Cardiac ventricle fibroblast (primary cell): ENCODE data around the gene PGS1. TPM values are rescaled to one million over a fixed set of nuclear protein-coding genes. Genes with fewer than 3 reads are reported as not detected.

Source experiments
- total RNA-seq: library from RNA; depleted of rRNA; stranded (reverse); fragments of >200 nt; gene quantifications from 2 replicates; pipeline ENCODE4 v1.2.3, GENCODE V29; 2015

PGS1 gene, protein sequence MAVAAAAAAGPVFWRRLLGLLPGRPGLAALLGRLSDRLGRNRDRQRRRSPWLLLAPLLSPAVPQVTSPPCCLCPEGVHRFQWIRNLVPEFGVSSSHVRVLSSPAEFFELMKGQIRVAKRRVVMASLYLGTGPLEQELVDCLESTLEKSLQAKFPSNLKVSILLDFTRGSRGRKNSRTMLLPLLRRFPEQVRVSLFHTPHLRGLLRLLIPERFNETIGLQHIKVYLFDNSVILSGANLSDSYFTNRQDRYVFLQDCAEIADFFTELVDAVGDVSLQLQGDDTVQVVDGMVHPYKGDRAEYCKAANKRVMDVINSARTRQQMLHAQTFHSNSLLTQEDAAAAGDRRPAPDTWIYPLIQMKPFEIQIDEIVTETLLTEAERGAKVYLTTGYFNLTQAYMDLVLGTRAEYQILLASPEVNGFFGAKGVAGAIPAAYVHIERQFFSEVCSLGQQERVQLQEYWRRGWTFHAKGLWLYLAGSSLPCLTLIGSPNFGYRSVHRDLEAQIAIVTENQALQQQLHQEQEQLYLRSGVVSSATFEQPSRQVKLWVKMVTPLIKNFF
- total RNA-seq: 15.8 and 23.6 TPM in 2 replicates

GRCh38 chr17:78378225-78379130, at the start of gene PGS1:
TSS of gene PGS1 (plus strand) at chr17:78378649. CDS start at chr17:78378666, 17 bp downstream.

DNA sequence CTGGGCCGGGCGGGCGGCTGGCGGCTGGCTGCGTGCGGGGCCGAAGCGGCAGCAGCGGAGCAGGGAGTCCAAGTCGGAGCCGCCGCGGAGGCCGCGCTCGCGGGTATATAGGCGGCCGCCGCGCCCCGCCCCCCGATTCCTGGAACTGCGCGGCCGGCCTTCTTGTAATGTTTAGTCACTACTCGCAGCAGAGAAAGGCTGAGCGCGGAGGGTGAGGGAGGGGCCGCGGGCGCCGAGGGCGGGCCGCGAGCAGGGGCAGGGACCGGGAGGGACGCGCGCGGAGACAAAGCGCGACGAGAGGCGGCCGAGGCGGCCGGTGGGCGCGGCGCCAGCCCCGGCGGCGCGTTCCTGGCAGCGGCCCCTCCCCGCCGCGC, 18.5 kb upstream of the PGS1 start, which contains the start of gene SOCS3:
Gene SOCS3 (minus strand): TSS at position 81 of the 374 bp plus-strand sequence. CDS start 982 bp downstream, outside the sequence.

Other genes starting within 250 kb of the PGS1 start
- 2.2 and 3.0 TPM in 2 replicates for gene TMC6, start 249.9 kb upstream of the PGS1 start, total RNA-seq
- gene TMC8, start 247.9 kb upstream of the PGS1 start, total RNA-seq: not detected in 2 replicates
- gene C17orf99, start 232.3 kb upstream of the PGS1 start, total RNA-seq: not detected in 2 replicates
- 2.0 and 2.5 TPM in 2 replicates for gene SYNGR2, start 210.1 kb upstream of the PGS1 start, total RNA-seq
- 5.9 and 7.7 TPM in 2 replicates for gene TK1, start 191.6 kb upstream of the PGS1 start, total RNA-seq
- 41.1 and 44.2 TPM in 2 replicates for gene AFMID, start 191.3 kb upstream of the PGS1 start, total RNA-seq
- gene BIRC5, start 164.4 kb upstream of the PGS1 start, total RNA-seq: 4.2 and 10.3 TPM in 2 replicates
- not detected in 2 replicates for gene TMEM235, start 147.0 kb upstream of the PGS1 start, total RNA-seq
- gene SOCS3, start 18.6 kb upstream of the PGS1 start, total RNA-seq: 61.5 and 66.8 TPM in 2 replicates
- gene DNAH17, start 198.7 kb downstream of the PGS1 start, total RNA-seq: not detected in 2 replicates